Left lung (tissue), 14 donors: ENCODE measurements around the gene RGL3. TPM values are rescaled to one million over a fixed set of nuclear protein-coding genes. Genes with fewer than 3 reads are reported as not detected.
"Not testable (repeated sequence)": the region's sequence is repeated elsewhere in the genome, so short reads cannot be mapped to it uniquely, and the experiment has no call there.

Experiments used
- ATAC-seq: fragments of 200-7000 bp; cut with Tn5 transposase; one replicate; pipeline ENCODE4 v1.9.1; 2020; ENCODE audit warnings: moderate library complexity
- DNase-seq, 4 donors: peaks; one replicate each; pipeline ENCODE4 v3.0.0-alpha.2; 2013 to 2020
- H3K27ac ChIP-seq, 2 donors: fragments of 200-600 bp; sonication (generic) in 1 of 2; one replicate each; pipeline versions ENCODE4 v1.5.0 to v1.8.0; 2020 to 2021
- H3K27me3 ChIP-seq, 2 donors: fragments of 200-600 bp; sonication (generic) in 1 of 2; one replicate each; pipeline versions ENCODE4 v1.5.0 to v1.8.0; 2020 to 2021
- H3K36me3 ChIP-seq, 2 donors: fragments of 200-600 bp; sonication (generic) in 1 of 2; one replicate each; pipeline versions ENCODE4 v1.5.0 to v1.8.0; 2020 to 2021
- H3K4me1 ChIP-seq, 2 donors: fragments of 200-600 bp; one replicate each; pipeline ENCODE4 v1.8.0; 2021
- H3K4me3 ChIP-seq, 2 donors: fragments of 200-600 bp; sonication (generic) in 1 of 2; one replicate each; pipeline versions ENCODE4 v1.5.0 to v1.8.0; 2020 to 2021; ENCODE audit warnings: mild to moderate bottlenecking in 1 of 2
- H3K9me3 ChIP-seq, 2 donors: fragments of 200-600 bp; sonication (generic) in 1 of 2; one replicate each; pipeline versions ENCODE4 v1.5.0 to v1.8.0; 2020 to 2021
- intact Hi-C, 2 donors: fragments of 100-400 bp; cut with DNase I; formaldehyde crosslinking; loops; one replicate each; pipeline versions ENCODE4 v1.11.2 to v1.14.2; 2022
- long read RNA-seq, 12 donors: library from polyadenylated mRNA in 2 of 12; unstranded in 2 of 12; transcript quantifications; one replicate each; pipeline ENCODE4 v2.0.0 and lab custom pipeline, GENCODE V29; 2019 to 2026
- polyA plus RNA-seq, 6 donors: library from polyadenylated mRNA; unstranded; fragments of 120-200 nt; gene quantifications; one replicate each; pipeline ENCODE4 v1.2.1, GENCODE V29; 2013; ENCODE audit not compliant: insufficient read length in 6 of 6
- total RNA-seq, 2 donors: library from RNA; stranded (reverse); fragmentation: NEBNext Ultra II Directional; extraction: Animal tissue kit (Norgen Biotek cat#: 25700); gene quantifications; one replicate each; pipeline ENCODE4 v1.2.1, GENCODE V29; 2021
- TF ChIP-seq, protein P1 (sequence below), 2 donors: fragments of 200-600 bp; sonication (generic) in 1 of 2; IDR thresholded peaks; one replicate each; pipeline versions ENCODE4 v1.5.0 to v1.8.0; 2021; ENCODE audit warnings: antibody characterized with exemption in 2 of 2
- donor health status: DM: no; HTN: yes; CAD: no.
- donor health status: DM: no; HTN: no; CAD: no.

RGL3 gene
- total RNA-seq (10 to 100 TPM; 35.7 to 68.2 TPM), polyA plus RNA-seq (10 to 100 TPM; 32.9 to 62.8 (median 56.6) TPM)
- long read RNA-seq, donor 1, partial matches to known transcripts: 0 of 3 reads
- long read RNA-seq, donor 1, other reads (novel, unspliced or antisense): 0 of 3 reads
- long read RNA-seq, donor 2, partial matches to known transcripts: 0 of 1 reads
- long read RNA-seq, donor 2, other reads (novel, unspliced or antisense): 0 of 1 reads
- long read RNA-seq, donor 3: 0 reads
- long read RNA-seq, donor 4, partial matches to known transcripts: 2 of 7 reads
- long read RNA-seq, donor 4, other reads (novel, unspliced or antisense): 1 of 7 reads
- long read RNA-seq, donor 5: 0 reads
- long read RNA-seq, donor 6: 0 reads
- long read RNA-seq, donor 7, partial matches to known transcripts: 0 of 1 reads
- long read RNA-seq, donor 7, other reads (novel, unspliced or antisense): 0 of 1 reads
- long read RNA-seq, donor 8: 0 reads
- long read RNA-seq, donor 9: 0 reads
- long read RNA-seq, donor 10, partial matches to known transcripts: 1 of 4 reads
- long read RNA-seq, donor 10, other reads (novel, unspliced or antisense): 2 of 4 reads
- long read RNA-seq, donor 11: 0 reads
- long read RNA-seq, donor 12: 0 reads

DNA sequence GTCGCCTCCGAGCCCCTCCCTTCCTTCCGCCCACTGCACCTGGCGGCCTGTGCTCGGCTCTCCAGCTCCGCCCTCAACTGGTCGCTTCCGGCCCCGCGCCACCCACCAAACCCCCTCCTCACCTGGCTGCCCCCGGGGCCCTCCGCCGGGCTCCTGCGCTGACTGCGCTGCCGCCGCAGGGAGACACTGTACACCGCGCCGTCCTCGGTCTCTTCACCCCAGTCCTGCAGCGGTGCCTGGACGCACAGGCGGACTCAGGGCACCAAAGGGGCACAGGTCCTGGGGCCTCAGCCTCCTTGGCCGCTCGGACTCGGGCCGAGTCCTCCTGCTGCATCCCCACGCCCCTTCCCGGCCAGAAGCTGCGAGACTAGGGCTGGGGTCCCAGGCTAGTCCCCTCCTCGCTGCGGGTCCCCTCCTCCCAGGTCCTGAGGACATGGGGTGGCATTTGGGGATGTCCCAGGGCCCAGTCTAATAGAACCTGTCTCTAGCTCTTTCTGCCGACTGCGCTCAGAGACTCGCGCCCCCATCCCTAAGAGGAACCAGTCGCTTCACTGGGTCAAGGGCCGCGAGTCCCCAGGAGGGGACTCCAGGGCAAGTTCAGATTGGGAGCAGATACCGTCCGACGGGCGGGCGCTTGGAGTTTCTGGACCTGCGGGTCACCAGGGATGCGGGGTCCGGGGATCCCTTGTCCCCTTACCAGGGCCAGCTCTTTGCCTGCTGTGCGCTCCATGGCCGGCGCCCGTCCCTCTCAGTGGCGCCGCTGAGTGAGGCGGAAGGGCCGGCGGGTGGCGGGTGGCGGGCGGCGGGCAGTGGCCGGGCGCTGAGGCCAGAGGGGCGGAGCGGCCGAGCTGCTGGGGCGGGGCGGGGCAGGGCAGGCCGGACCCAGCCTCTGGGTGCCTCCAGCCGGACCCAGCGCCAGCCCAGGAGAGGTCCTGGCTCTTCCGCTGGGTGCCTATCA is at the start of gene RGL3:
Gene RGL3, minus strand, starts transcription at position 766 of the 958 bp plus-strand sequence. Its CDS starts 36 bp downstream, at position 730.
- DNase-seq: peak in 3 of 4 donors; percentile 58 to 89 (median 72)
- Histone ChIP-seq H3K4me1 (peaks cover 17 to 45% of the 10 kb centered on the region in 2 donors), H3K4me3 (peak within 1 kb of the TSS; percentile 58 to 59), H3K9me3 (no peaks in the 10 kb centered on the region), H3K27ac (peak within 1 kb of the TSS; percentile 54 to 65), H3K27me3 (peaks cover 4 to 77% of the 10 kb centered on the region in 2 donors), H3K36me3 (no peaks in the 10 kb centered on the region)
- intact Hi-C loops: no loop called here
- peak; percentile 69 for ATAC-seq
- TF ChIP-seq, protein P1, sequence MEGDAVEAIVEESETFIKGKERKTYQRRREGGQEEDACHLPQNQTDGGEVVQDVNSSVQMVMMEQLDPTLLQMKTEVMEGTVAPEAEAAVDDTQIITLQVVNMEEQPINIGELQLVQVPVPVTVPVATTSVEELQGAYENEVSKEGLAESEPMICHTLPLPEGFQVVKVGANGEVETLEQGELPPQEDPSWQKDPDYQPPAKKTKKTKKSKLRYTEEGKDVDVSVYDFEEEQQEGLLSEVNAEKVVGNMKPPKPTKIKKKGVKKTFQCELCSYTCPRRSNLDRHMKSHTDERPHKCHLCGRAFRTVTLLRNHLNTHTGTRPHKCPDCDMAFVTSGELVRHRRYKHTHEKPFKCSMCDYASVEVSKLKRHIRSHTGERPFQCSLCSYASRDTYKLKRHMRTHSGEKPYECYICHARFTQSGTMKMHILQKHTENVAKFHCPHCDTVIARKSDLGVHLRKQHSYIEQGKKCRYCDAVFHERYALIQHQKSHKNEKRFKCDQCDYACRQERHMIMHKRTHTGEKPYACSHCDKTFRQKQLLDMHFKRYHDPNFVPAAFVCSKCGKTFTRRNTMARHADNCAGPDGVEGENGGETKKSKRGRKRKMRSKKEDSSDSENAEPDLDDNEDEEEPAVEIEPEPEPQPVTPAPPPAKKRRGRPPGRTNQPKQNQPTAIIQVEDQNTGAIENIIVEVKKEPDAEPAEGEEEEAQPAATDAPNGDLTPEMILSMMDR (IDR thresholded peaks at IDR 0.05): no peak

- ATAC-seq, intact Hi-C loops, H3K4me1 ChIP-seq, H3K36me3 ChIP-seq, H3K27me3 ChIP-seq, H3K9me3 ChIP-seq, H3K27ac ChIP-seq, H3K4me3 ChIP-seq, DNase-seq: not testable (repeated sequence)
These were observed 49.2 kb upstream of the RGL3 start for GRCh38 chr19:11468266-11468845.

DNA sequence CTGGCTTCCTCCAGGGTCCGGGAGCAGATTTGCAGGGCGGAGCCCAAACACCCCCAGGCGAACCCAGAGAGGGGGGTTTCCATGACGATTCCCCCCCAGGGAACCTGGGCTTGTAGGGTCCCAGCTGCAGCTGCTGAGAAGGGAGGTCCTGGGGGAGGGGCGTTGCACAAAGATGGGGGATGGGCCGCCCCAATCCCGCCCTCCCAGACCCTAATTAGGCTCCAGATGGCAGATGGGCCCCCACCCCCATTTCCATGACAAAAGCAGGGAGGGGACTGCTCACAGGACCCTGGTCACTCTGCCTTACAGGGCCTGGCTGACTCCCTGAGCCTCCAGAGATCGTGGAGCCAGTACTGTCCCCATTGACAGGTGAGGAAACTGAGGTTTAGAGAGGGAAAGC is 46.5 kb upstream of the RGL3 start:
- intact Hi-C loops: no loop called here
- DNase-seq (no peak), ATAC-seq (no peak)
- Histone ChIP-seq H3K4me3 (no peak overlapping the region), H3K36me3 (no peaks in the 10 kb centered on the region), H3K27me3 (peaks cover 0 to 2% of the 10 kb centered on the region in 2 donors), H3K4me1 (no peaks in the 10 kb centered on the region), H3K9me3 (no peaks in the 10 kb centered on the region), H3K27ac (no peak overlapping the region)
- TF ChIP-seq, protein P1 (IDR thresholded peaks at IDR 0.05): no peak

GRCh38 chr19:11464333-11465265 is 45.5 kb upstream of the RGL3 start:
- H3K4me3 ChIP-seq: no peak overlapping the region
- ATAC-seq: no peak
- no peaks in the 10 kb centered on the region for H3K4me1 ChIP-seq
- DNase-seq: no peak
- intact Hi-C loops: no loop called here
- H3K9me3 ChIP-seq: no peaks in the 10 kb centered on the region
- no peaks in the 10 kb centered on the region for H3K36me3 ChIP-seq
- H3K27me3 ChIP-seq: peaks cover 0 to 12% of the 10 kb centered on the region in 2 donors
- H3K27ac ChIP-seq: no peak overlapping the region
- TF ChIP-seq, protein P1 (IDR thresholded peaks at IDR 0.05): no peak
